Amniotic stem cell (primary cell): ENCODE measurements around the gene STAB2.

Source experiments
- DNase-seq: peaks from one replicate; lab custom pipeline; 2025; lab: John Stamatoyannopoulos, UW

Gene STAB2

DNA sequence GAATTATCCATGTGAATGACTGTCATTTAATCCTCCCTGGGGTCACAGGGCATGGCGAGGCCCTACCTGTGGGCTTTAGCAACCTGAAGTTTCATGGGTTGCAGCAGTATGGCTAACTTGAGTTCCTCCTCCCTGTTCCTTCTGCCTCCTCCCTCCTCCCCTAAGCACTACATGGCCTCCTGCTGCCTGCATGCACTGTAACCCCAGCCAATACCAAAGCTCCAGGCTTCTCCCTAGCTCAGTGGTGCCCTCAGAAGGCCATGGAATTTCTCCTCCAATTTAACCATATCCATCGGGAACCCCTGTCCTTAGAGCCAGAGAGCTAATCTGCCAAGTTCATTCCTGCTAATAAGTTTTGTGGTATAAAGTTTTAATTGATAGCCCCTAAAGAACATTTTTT, 158.9 kb downstream of the STAB2 start:
- no peak for DNase-seq

- DNase-seq: no peak
These were observed 160.9 kb downstream of the STAB2 start for GRCh38 chr12:103748002-103748401.

DNA sequence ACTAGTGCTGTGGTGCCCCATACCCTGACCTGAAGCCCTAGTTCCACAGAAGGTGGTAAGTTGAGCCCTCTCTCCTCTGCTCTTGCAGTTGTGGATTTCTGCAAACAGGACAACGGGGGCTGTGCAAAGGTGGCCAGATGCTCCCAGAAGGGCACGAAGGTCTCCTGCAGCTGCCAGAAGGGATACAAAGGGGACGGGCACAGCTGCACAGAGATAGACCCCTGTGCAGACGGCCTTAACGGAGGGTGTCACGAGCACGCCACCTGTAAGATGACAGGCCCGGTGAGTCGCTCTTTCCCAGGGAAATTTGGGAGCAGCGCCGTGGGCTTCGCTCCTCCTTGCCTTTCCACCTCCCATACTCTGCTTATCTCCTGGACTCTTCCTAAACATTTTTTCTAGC, 161.8 kb downstream of the STAB2 start:
- no peak for DNase-seq

DNA sequence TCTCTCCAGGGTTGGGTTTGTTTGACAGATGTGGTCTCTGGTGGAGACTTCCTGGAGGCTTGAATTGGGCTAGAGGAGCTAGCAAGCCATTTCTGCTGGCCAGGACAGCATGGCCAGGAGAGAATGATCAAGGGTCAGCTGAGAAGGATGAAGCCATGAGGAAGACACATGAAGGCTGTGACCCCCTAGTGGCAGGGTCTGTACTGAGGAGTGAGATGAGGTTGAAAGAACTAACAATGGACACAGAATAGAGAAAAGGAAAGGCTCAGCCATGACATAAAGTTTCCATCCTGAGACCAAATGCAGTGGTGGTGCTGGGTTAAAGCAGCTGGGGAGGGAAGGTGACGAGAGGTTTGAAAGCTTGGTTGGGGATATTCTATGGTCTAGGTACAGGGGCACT, 164.1 kb downstream of the STAB2 start:
- no peak for DNase-seq

DNA sequence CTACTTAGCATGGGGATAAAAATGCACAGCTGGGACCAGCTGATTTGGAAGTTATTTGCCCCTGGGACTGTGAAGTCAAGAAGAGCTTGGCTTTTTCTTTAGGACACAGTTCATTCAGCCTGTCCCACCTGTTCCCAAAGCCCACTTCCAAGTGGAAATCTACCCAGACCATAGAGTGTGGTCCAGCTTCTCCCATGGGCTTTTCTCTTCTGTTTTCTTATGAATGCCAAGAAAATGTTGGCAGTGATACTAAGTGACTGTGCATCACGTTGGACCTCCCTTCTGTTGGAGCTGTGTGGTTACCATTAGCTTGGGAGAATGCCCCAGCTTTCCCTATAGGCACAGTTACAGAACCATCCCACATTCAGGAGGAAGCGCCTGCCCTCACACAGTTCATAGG, 164.5 kb downstream of the STAB2 start:
- DNase-seq: no peak

- no peak for DNase-seq
These were observed 168.4 kb downstream of the STAB2 start for GRCh38 chr12:103755425-103755824.

DNA sequence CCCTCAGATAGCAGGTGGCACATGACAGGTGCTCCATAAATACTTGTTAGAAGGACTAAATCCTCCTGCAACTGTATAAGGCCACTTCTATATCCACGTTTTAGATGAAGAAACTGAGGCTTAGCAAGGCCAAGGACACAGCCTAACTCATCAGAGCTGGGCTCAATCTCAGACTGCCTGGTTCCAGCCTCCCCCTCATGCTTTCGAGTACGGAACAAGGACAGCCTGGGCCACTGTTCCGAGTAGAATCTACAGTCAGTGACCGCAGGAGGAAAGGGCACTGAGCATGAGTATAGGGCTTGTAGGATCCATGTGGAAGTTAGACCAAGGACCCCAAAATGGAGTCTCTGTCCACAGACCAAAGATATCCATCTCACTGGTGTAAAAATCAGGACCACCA, 169.4 kb downstream of the STAB2 start:
- no peak for DNase-seq

- DNase-seq: no peak
These were observed 170.2 kb downstream of the STAB2 start for GRCh38 chr12:103757248-103757647.

GRCh38 chr12:103758310-103759089, 171.4 kb downstream of the STAB2 start:
- no peak for DNase-seq

- no peak for DNase-seq
These were observed 175.4 kb downstream of the STAB2 start for GRCh38 chr12:103762473-103762872.

- no peak for DNase-seq
These were observed 178.2 kb downstream of the STAB2 start for GRCh38 chr12:103765322-103765721.

DNA sequence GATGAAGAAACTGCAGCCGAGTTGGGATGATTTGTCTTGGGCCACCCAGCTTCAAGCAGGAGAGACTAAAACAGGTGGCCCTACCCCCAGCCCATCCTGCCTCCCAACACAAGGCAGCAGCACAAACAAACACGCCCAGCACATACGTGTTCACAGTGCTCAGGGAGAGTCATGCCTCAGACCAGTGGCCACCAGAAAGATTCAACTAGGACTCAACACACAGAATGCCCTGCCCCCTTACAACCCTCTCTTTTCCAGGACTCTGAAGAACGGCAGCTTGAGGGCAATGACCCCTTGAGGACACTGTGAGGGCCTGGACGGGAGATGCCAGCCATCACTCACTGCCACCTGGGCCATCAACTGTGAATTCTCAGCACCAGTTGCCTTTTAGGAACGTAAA, 179.0 kb downstream of the STAB2 start:
- DNase-seq: no peak

DNA sequence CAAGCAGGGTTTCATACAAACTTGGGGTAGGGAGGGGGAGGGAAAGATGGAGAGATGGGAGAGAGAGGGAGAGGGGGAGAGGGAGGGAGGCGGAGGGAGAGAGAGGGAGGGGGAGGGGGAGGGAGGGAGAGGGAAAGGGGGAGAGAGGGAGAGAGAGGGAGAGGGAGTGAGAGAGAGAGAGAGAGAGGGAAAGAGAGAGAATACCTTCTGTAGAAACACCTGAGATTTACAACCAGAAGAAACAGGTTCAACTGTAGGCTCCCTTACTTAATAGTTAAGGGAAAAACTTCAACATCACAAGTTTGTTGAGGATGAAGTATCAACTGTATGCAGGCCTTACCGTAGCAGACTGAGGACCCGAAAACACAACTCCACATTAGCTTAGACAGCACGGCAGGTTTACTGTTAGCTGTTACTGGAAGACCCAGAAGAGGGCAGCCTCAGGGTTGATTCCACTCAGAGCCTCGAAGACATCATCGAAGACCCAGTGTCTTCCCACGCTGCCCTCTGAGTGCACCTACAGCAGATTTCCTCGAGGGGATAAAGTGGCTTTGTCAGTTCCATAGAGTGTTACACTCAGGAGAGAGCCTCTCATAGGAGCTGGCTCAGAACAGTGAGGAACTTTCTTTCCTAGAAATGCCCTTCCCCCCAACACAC, 181.5 kb downstream of the STAB2 start:
- no peak for DNase-seq

GRCh38 chr12:103769240-103769945, 182.3 kb downstream of the STAB2 start:
- no peak for DNase-seq

DNA sequence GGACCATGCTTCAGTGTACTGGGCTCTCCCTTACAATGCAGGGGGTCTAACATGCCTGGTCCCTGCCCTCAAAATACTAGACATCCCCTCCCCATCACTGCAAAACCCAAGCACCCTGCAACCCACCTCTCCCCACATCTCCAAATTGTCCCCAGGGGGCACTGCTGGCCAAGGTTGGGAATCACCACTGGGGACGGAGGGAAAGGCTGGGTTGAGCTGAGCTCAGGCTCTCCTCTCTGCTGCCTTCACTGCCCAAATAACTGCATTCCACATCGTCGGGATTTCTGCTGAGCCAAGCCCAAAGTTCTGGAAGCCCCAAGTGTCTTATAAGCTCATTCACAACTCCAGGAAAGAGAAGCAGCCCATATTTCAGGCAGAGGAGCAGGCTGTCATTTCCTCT, 184.4 kb downstream of the STAB2 start:
- no peak for DNase-seq

- DNase-seq: no peak
These were observed 185.5 kb downstream of the STAB2 start for GRCh38 chr12:103772367-103773108.

GRCh38 chr12:103773109-103773910, 186.2 kb downstream of the STAB2 start:
- DNase-seq: no peak

DNA sequence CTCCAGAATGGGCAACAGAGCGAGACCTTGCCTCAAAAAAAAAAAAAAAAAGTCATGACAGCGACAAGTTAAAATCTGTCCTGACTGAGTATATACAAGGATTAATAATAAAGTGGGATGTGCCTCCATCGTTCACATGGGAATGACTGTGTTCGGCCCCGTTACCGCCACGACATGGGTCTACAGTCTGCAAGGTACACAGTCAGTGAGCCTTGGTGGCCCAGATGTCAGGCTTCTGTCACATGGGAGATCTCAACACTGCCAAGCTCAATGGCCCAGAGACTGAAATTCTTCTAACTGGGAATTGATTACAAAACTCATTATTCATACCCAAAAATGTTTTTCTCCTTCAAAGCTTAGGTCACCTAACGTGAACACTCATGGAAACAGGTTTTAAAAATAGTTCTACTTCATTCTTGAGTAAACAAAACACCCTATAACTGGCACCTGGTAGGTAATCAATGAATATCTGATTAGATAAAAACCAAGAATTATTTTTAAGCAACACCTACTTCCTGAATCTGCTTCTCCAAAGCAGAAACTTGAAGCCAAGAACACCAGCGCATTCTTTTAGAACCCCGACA, 188.0 kb downstream of the STAB2 start:
- DNase-seq: no peak

GRCh38 chr12:103778781-103779180, 191.7 kb downstream of the STAB2 start:
- no peak for DNase-seq

GRCh38 chr12:103779410-103780092, 192.5 kb downstream of the STAB2 start:
- DNase-seq: no peak

DNA sequence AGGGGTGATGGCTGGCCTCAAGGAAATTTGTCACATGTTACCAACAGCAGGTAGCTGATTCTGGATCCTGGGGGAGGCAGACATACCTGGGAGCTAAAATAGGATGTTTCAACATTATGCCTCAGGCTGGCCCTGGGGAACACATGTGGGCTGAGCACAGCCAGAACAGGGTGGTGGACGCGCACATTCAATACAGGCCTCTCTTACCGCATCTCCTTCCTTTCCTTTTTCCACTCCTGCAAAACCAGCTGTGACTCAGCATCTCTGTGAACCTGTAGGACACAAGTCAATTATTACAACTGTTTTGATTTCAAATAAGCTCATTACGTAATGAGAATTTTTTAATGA, 193.0 kb downstream of the STAB2 start:
- DNase-seq: no peak
